HCT116 (cell line): ENCODE results near the gene VEGFD. TPM values are rescaled to one million over a fixed set of nuclear protein-coding genes. Genes with fewer than 3 reads are reported as not detected.

Experiments
- ATAC-seq: fragments of 200-7000 bp; cut with Tn5 transposase; 2 replicates; pipeline ENCODE4 v1.9.1; 2020; ENCODE audit warnings: mild to moderate bottlenecking, moderate library complexity
- BruUV-seq: library from RNA; stranded (reverse); fragments of 400-500 nt; replicated peaks from 2 replicates; lab custom pipeline; 2021; lab: Mats Ljungman, UMichigan
- CTCF ChIA-PET: fragments of 300-600 bp; sonication (Branson Sonifier 250); formaldehyde crosslinking; loops from one replicate; lab custom pipeline; 2021; ENCODE audit warnings: antibody characterized with exemption; lab: Charles Lee
- POLR2A ChIA-PET: fragments of 300-600, 350-600 bp; sonication (Branson Sonifier 250); formaldehyde crosslinking; loops from one replicate; lab custom pipeline; 2021; ENCODE audit warnings: antibody characterized with exemption; lab: Charles Lee
- RAD21 ChIA-PET, 2 experiments: fragments of 300-600 bp; sonication (Branson Sonifier 250); formaldehyde crosslinking; loops; one replicate each; lab custom pipeline; 2023; ENCODE audit warnings: low total read pairs in 2 of 2; ENCODE audit not compliant: uncharacterized antibody in 2 of 2, unreplicated experiment in 2 of 2, low non-redundant PET in 1 of 2; lab: Charles Lee
- DNase-seq: peaks from one replicate; pipeline ENCODE4 v3.0.0-alpha.2; 2010; ENCODE audit warnings: low read depth, low spot score
- H2AFZ ChIP-seq: fragments of 200-600 bp; shearing (Covaris generic), sonication (generic); 2 replicates; pipeline ENCODE4 v1.6.1; 2017; ENCODE audit warnings: low read depth, mixed run types, mixed read lengths, antibody characterized with exemption, low read length; ENCODE audit not compliant: poor library complexity, severe bottlenecking
- H3K27ac ChIP-seq: 2 replicates; pipeline ENCODE4 v1.5.1; 2012; ENCODE audit warnings: low read depth, low read length
- H3K27me3 ChIP-seq: fragments of 200-600 bp; sonication (generic); 2 replicates; pipeline ENCODE4 v1.6.1; 2016; ENCODE audit warnings: mixed run types, low read length, mixed read lengths; ENCODE audit not compliant: insufficient read depth
- H3K36me3 ChIP-seq, 2 experiments: fragments of 200-500 bp in 1 of 2; fragments of 200-600 bp in 1 of 2; sonication (Bioruptor generic) in 1 of 2; sonication (generic) in 1 of 2; 2 replicates each; pipeline versions ENCODE4 v1.5.1 to v1.6.1; 2014 to 2016; ENCODE audit warnings: low read length in 2 of 2, inconsistent platforms in 1 of 2, mixed read lengths in 1 of 2, mixed run types in 1 of 2; ENCODE audit not compliant: insufficient read depth in 2 of 2, control insufficient read depth in 1 of 2
- H3K4me1 ChIP-seq, 2 experiments: fragments of 200-600 bp in 1 of 2; sonication (generic) in 1 of 2; 2 replicates each; pipeline versions ENCODE4 v1.5.1 to v1.6.1; 2012 to 2017; ENCODE audit warnings: low read length in 2 of 2, inconsistent platforms in 1 of 2, mild to moderate bottlenecking in 1 of 2, mixed read lengths in 1 of 2, mixed run types in 1 of 2, moderate library complexity in 1 of 2; ENCODE audit not compliant: insufficient read depth in 2 of 2, control insufficient read depth in 1 of 2
- H3K4me2 ChIP-seq: fragments of 200-600 bp; sonication (generic); 2 replicates; pipeline ENCODE4 v1.6.1; 2017; ENCODE audit warnings: mixed run types, low read length, mixed read lengths
- H3K4me3 ChIP-seq, 2 experiments: fragments of 200-600 bp in 1 of 2; sonication (generic) in 1 of 2; replicated peaks in 1 of 2; 2 replicates each; pipeline ENCODE4 v1.5.1; 2011 to 2016; ENCODE audit warnings: low read length in 2 of 2, control low read depth in 1 of 2, low read depth in 1 of 2, mild to moderate bottlenecking in 1 of 2, mixed read lengths in 1 of 2, mixed run types in 1 of 2
- H3K79me2 ChIP-seq: fragments of 200-600 bp; sonication (generic); 2 replicates; pipeline ENCODE4 v1.6.1; 2017; ENCODE audit warnings: mild to moderate bottlenecking, mixed run types, low read length, moderate library complexity, mixed read lengths; ENCODE audit not compliant: insufficient read depth
- H3K9ac ChIP-seq: fragments of 200-600 bp; sonication (generic); 2 replicates; pipeline ENCODE4 v1.6.1; 2016; ENCODE audit warnings: low read length, mixed read lengths
- H3K9me2 ChIP-seq: fragments of 200-600 bp; sonication (generic), shearing (Covaris generic); 2 replicates; pipeline ENCODE4 v1.6.1; 2017; ENCODE audit warnings: mixed run types, mild to moderate bottlenecking, moderate library complexity; ENCODE audit not compliant: insufficient read depth
- H3K9me3 ChIP-seq, 2 experiments: fragments of 200-500 bp in 1 of 2; fragments of 200-600 bp in 1 of 2; sonication (Bioruptor generic) in 1 of 2; sonication (generic) in 1 of 2; 2 replicates each; pipeline ENCODE4 v1.6.1; 2014 to 2017; ENCODE audit warnings: low read length in 2 of 2, mixed read lengths in 2 of 2, inconsistent platforms in 1 of 2, low read depth in 1 of 2, mild to moderate bottlenecking in 1 of 2, mixed run types in 1 of 2, moderate library complexity in 1 of 2; ENCODE audit not compliant: control insufficient read depth in 1 of 2, insufficient read depth in 1 of 2
- H4K20me1 ChIP-seq: fragments of 200-600 bp; sonication (generic), shearing (Covaris generic); 2 replicates; pipeline ENCODE4 v1.6.1; 2017; ENCODE audit warnings: mixed run types, mild to moderate bottlenecking, moderate library complexity; ENCODE audit not compliant: insufficient read depth
- CBX3 ChIP-seq: IDR thresholded peaks from 2 replicates; pipeline ENCODE4 v1.6.1; 2012; ENCODE audit warnings: low read depth
- CEBPB ChIP-seq: IDR thresholded peaks from 2 replicates; pipeline ENCODE4 v1.6.1; 2012; ENCODE audit warnings: low read depth
- CTCF ChIP-seq, 3 experiments: fragments of 200-600 bp in 1 of 3; sonication (generic) in 1 of 3; IDR thresholded peaks in 2 of 3; conservative IDR thresholded peaks in 1 of 3; 2 replicates each; pipeline ENCODE4 v1.5.1; 2012 to 2017; ENCODE audit warnings: low read depth in 2 of 3, low read length in 2 of 3, antibody characterized with exemption in 1 of 3, borderline replicate concordance in 1 of 3, control low read depth in 1 of 3, mild to moderate bottlenecking in 1 of 3, mixed read lengths in 1 of 3, mixed run types in 1 of 3, moderate library complexity in 1 of 3; ENCODE audit not compliant: insufficient read depth in 1 of 3
- EGR1 ChIP-seq: IDR thresholded peaks from 2 replicates; pipeline ENCODE4 v1.6.1; 2012; ENCODE audit warnings: low read depth
- JUND ChIP-seq: IDR thresholded peaks from 2 replicates; pipeline ENCODE4 v1.6.1; 2012
- MAX ChIP-seq: IDR thresholded peaks from 2 replicates; pipeline ENCODE4 v1.6.1; 2012
- POLR2A ChIP-seq: IDR thresholded peaks from 2 replicates; pipeline ENCODE4 v1.7.0; 2011; ENCODE audit warnings: borderline replicate concordance; ENCODE audit not compliant: insufficient read depth, insufficient read length; ENCODE audit errors: extremely low read depth
- POLR2AphosphoS5 ChIP-seq: IDR thresholded peaks from 2 replicates; pipeline ENCODE4 v1.6.1; 2011; ENCODE audit warnings: mild to moderate bottlenecking, low read depth, low read length, moderate library complexity
- SIN3A ChIP-seq: IDR thresholded peaks from 2 replicates; pipeline ENCODE4 v1.6.1; 2012; ENCODE audit warnings: low read depth
- SRF ChIP-seq: IDR thresholded peaks from 2 replicates; pipeline ENCODE4 v1.6.1; 2012; ENCODE audit warnings: low read depth
- TCF7L2 ChIP-seq: IDR thresholded peaks from 2 replicates; pipeline ENCODE4 v1.7.0; 2011; ENCODE audit warnings: borderline replicate concordance, inconsistent platforms; ENCODE audit not compliant: insufficient read depth, insufficient read length; ENCODE audit errors: extremely low read depth
- YY1 ChIP-seq: IDR thresholded peaks from 2 replicates; pipeline ENCODE4 v1.6.1; 2011; ENCODE audit warnings: low read length, low read depth, moderate library complexity, mild to moderate bottlenecking; ENCODE audit not compliant: insufficient replicate concordance; ENCODE audit errors: extremely low read depth
- ZBTB33 ChIP-seq: IDR thresholded peaks from 2 replicates; pipeline ENCODE4 v1.6.1; 2011; ENCODE audit warnings: mild to moderate bottlenecking, low read length, moderate library complexity; ENCODE audit not compliant: insufficient replicate concordance; ENCODE audit errors: extremely low read depth
- ZFX ChIP-seq: fragments of 450-650 bp; IDR thresholded peaks from 2 replicates; pipeline ENCODE4 v1.6.1; 2017
- ZNF274 ChIP-seq: fragments of 200-500 bp; sonication (Bioruptor generic); IDR thresholded peaks from 2 replicates; pipeline ENCODE4 v1.6.1; 2014; ENCODE audit warnings: mild to moderate bottlenecking, low read depth, low read length, inconsistent platforms
- intact Hi-C: fragments of 100-400 bp; cut with micrococcal nuclease; formaldehyde crosslinking; loops from 2 replicates; pipeline ENCODE4 v1.10.0; 2022
- total RNA-seq: library from RNA; stranded (reverse); gene quantifications from one replicate; pipeline ENCODE4 v1.2.1, GENCODE V29; 2021; ENCODE audit not compliant: unreplicated experiment

The VEGFD gene
- total RNA-seq, 1 experiment from 2014 or later, result 0.37 TPM

DNA sequence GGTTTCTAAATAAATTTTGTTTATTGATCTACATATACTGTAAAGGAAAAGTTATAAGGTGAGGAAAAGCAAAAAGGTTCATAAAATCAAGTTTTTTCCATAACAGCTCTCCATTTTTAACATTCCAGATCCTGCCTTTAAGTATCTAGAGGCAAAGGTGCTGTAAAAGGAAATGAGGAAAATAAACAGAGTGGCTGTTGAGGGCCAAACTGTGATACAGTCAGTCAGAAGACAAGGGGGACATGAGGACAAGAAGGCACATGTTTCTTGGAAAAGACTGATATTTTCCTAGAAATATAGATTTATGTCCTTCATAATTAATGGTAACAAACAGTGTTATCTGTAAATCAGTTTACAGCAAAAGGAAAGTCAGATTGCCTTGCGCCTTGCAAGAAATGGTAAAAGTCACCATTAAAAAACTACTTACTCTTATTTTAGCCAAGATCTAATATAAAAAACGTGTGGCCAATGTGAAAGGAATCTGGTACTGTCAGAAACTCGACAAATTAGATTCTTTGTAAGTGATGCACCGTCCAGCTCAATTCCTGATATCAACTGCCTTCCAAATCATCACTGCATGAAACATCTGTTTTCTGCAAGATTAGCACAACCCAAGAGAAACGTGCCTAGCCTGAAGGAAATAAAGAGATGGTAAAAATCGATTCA is 34.0 kb upstream of the VEGFD start:
- no TSS peak for BruUV-seq
- DNase-seq, result no peak

More for the DNA sequence above, 34.0 kb upstream of the VEGFD start:
- no peaks in the 10 kb centered on the region for H4K20me1 ChIP-seq
- H3K4me2 ChIP-seq, result no peak overlapping the region
- CTCF ChIA-PET, result no interaction called here
- no peaks in the 10 kb centered on the region for H3K79me2 ChIP-seq
- no peaks in the 10 kb centered on the region for H3K9me2 ChIP-seq
- no peaks in the 10 kb centered on the region for H3K9me3 ChIP-seq
- H3K4me3 ChIP-seq, result no peak overlapping the region
- TF ChIP-seq SIN3A, result no peak
- TF ChIP-seq ZBTB33, result no peak
- TF ChIP-seq YY1, result no peak
- TF ChIP-seq EGR1, result no peak
- no peak for TF ChIP-seq POLR2AphosphoS5
- TF ChIP-seq MAX, result no peak
- no peak for TF ChIP-seq CBX3
- TF ChIP-seq JUND, result no peak
- TF ChIP-seq TCF7L2, result no peak
- no peak for TF ChIP-seq ZNF274
- TF ChIP-seq SRF, result no peak
- TF ChIP-seq CEBPB, result no peak
- no peak for TF ChIP-seq POLR2A
- TF ChIP-seq ZFX, result no peak
- no peak for TF ChIP-seq CTCF (IDR thresholded peaks at IDR 0.05 in 2 of 3, conservative IDR thresholded peaks at IDR 0.05 in 1 of 3; ENCODE audit: borderline replicate concordance in 1 of 3, insufficient read depth in 1 of 3, low read depth in 2 of 3, low read length in 2 of 3)
- TF ChIP-seq, all 23 proteins: peak for 0
- Histone ChIP-seq H3K9ac (no peak overlapping the region), H3K27ac (no peak overlapping the region), H3K4me1 (no peaks in the 10 kb centered on the region), H2AFZ (no peak overlapping the region), H3K27me3 (no peaks in the 10 kb centered on the region), H3K36me3 (no peaks in the 10 kb centered on the region)
- ChIA-PET POLR2A (no interaction called here), RAD21 (no interaction called here)
- intact Hi-C loops, result no loop called here
- ATAC-seq, result no peak
